GM13977 (cell line): Measurements from ENCODE around the gene VAPA.

Experiments used
- DNase-seq: peaks from one replicate; pipeline ENCODE4 v3.0.0; 2012; ENCODE audit warnings: low spot score
- in situ Hi-C: fragments of 300-500 bp; cut with MboI; formaldehyde crosslinking; loops from one replicate; pipeline ENCODE4 v1.12.0; 2022; ENCODE audit warnings: low sequenced_read_pairs, low pct_unique_long_range_greater_than_20kb, mixed read lengths, inconsistent platforms; ENCODE audit not compliant: unreplicated experiment
- TF ChIP-seq, protein P1 (sequence below): IDR thresholded peaks from 2 replicates; pipeline ENCODE4 v1.5.1; 2012; ENCODE audit warnings: mild to moderate bottlenecking, control low read depth; ENCODE audit not compliant: insufficient read depth; ENCODE audit errors: extremely low read depth, missing control alignments

Gene VAPA

DNA sequence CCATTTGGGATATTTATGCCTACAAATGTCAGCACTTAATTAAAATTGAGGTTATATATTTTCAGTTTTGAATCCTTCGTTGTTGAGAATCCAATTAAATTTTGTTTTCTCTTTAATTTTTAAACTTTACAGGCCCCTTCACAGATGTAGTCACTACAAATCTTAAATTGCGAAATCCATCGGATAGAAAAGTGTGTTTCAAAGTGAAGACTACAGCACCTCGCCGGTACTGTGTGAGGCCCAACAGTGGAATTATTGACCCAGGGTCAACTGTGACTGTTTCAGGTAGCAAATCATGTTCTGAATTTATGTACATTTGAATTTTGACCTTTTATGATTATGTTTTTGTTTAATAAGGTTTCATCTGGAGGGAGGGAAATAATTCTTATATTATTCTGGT lies 17.9 kb downstream of the VAPA start:
- no peak for DNase-seq
- TF ChIP-seq, protein P1, sequence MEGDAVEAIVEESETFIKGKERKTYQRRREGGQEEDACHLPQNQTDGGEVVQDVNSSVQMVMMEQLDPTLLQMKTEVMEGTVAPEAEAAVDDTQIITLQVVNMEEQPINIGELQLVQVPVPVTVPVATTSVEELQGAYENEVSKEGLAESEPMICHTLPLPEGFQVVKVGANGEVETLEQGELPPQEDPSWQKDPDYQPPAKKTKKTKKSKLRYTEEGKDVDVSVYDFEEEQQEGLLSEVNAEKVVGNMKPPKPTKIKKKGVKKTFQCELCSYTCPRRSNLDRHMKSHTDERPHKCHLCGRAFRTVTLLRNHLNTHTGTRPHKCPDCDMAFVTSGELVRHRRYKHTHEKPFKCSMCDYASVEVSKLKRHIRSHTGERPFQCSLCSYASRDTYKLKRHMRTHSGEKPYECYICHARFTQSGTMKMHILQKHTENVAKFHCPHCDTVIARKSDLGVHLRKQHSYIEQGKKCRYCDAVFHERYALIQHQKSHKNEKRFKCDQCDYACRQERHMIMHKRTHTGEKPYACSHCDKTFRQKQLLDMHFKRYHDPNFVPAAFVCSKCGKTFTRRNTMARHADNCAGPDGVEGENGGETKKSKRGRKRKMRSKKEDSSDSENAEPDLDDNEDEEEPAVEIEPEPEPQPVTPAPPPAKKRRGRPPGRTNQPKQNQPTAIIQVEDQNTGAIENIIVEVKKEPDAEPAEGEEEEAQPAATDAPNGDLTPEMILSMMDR, result no peak
- in situ Hi-C loops, result no loop called here

DNA sequence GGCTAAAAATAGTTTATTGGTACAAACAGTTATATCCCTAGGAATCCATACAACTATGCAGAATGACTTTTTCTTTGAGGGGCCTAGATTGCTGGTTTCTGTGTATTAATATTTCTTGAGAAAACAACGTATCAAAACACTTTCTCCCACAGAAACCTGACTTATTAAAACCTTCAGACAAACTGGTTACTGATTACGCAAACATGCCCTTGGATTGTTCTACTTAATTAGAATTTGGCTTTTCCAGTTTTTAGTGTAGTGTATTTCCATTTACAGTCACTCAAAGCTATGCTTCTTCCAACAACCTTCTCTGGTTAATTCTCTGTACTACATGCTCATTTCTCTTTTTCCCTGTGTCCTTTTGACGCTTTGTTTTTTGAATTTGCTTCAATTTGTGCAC lies 20.0 kb downstream of the VAPA start:
- in situ Hi-C loops, result no loop called here

DNA sequence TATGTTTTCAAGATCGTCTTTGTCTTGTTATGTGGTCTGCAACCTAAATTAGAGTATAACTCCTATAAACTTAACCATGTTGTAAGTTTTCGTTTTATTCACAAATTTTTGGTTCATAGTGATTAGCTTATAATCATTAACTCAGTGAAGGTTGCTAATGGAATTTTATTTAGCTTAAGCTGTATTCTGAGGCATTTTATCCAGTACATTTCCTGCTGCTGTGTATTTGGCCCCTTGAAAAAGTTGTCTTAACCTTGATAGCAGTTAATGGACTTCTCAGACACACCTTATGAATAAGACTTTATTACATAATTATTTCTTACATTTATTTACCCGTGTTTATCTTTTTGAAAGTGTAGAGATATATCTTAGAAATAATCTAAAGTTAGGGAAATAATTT lies 20.5 kb downstream of the VAPA start:
- in situ Hi-C loops, result no loop called here
- no peak for DNase-seq
- TF ChIP-seq, protein P1, result no peak

More for the DNA sequence above, 20.0 kb downstream of the VAPA start:
- DNase-seq, result no peak
- TF ChIP-seq, protein P1, result no peak

DNA sequence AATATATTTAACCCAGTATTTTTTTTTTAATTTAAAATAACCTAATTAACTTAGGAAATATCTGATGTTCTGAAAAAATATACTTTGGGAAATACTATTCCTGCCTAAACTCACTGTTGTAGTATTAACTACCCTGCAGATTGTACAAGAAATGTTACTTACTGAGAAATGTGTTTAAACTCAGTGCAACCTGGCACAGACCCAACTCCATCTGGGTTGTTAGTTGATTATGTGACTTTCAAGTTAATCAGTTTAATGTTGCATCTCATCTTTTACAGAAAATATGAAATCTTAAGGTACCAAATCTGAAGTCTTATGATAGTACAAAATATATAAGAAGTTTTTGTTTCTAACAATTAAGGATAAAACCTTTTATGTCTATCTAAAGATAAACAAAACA lies 27.3 kb downstream of the VAPA start:
- TF ChIP-seq, protein P1, result no peak

DNA sequence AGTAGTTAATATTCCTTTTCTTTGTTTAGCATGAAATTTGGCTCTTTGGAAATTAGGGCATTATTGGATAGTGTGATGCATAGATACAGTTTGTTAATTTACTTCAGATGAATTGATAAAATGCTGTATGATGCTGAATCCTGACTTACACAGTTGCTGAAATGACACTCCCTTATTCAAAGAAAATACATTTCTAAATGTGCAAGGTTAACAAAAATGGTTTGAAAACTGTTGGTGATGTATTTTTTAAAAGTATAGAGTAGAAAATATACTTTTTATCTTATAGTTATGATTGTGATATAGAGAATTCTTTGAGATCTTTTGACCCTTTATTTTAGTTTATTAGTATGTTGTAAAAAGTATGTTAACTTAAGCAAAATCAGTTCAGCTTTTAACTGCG lies 27.8 kb downstream of the VAPA start:
- in situ Hi-C loops, result no loop called here
- no peak for DNase-seq
- TF ChIP-seq, protein P1, result no peak

More for the DNA sequence above, 27.3 kb downstream of the VAPA start:
- in situ Hi-C loops, result no loop called here
- DNase-seq, result no peak

DNA sequence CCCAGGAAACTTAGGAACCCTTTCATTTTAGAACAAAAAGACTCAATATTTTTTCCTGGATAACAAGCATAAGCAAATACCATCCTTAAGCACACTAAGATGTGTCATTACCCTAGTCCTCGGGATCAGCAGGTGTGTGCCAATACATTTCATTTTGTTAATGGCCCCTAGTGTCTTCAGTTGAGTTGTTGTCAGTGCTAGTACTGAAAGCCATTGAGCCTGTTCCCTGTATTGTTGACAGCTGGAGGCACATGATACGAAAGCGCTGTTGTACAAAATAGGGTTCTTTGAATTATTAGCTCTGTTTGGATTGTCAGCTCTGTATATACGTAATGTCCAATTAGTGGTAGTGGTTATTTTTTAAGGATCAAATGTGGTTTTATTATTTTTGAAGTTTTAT lies 29.5 kb downstream of the VAPA start:
- in situ Hi-C loops, result no loop called here
- TF ChIP-seq, protein P1, result no peak
- DNase-seq, result no peak

DNA sequence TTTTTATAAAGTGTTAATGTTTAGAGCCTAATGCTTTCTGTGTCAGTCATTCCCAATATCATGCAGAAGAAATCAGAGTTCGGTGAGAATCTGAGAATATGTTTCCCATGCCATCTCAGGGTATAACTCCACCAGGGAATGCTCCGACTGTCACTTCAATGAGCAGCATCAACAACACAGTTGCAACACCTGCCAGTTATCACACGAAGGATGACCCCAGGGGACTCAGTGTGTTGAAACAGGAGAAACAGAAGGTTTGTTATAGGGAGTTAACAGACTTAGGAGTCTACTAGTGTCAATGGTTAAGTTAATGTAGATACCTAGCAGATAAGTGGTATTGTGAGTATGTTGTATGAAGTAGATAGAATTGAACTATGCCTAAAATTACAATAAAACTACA lies 31.0 kb downstream of the VAPA start:
- in situ Hi-C loops, result no loop called here
- no peak for DNase-seq
- TF ChIP-seq, protein P1, result no peak
